AG04450 (cell line): ENCODE data around the gene TMEM184A. TPM values are rescaled to one million over a fixed set of nuclear protein-coding genes. Genes with fewer than 3 reads are reported as not detected.

Experiments
- CTCF ChIA-PET: fragments of 300-600, 350-600 bp; formaldehyde crosslinking; extraction: SDS; loops from one replicate; lab custom pipeline; 2022; ENCODE audit warnings: antibody characterized with exemption, inconsistent platforms; lab: Charles Lee
- POLR2A ChIA-PET: fragments of 350-600 bp; formaldehyde crosslinking; extraction: SDS; loops from one replicate; lab custom pipeline; 2021; ENCODE audit warnings: antibody characterized with exemption, inconsistent platforms; lab: Yijun Ruan, JAX
- DNase-seq: peaks from one replicate; pipeline ENCODE4 v3.0.0-alpha.2; 2011; ENCODE audit warnings: low read depth, low spot score
- H3K27ac ChIP-seq: one replicate; pipeline ENCODE4 v1.5.1; 2012; ENCODE audit warnings: low read depth, low read length, control low read depth
- H3K27me3 ChIP-seq: one replicate; pipeline ENCODE4 v1.6.0; 2012; ENCODE audit warnings: low read length; ENCODE audit not compliant: control insufficient read depth, insufficient read depth
- H3K4me3 ChIP-seq: 2 replicates; pipeline ENCODE4 v1.5.1; 2011; ENCODE audit warnings: mild to moderate bottlenecking, low read depth, low read length, control low read depth
- H3K9me3 ChIP-seq: 2 replicates; pipeline ENCODE4 v1.5.1; 2012; ENCODE audit warnings: low read length; ENCODE audit not compliant: control insufficient read depth, insufficient read depth
- CTCF ChIP-seq: IDR thresholded peaks from 2 replicates; pipeline ENCODE4 v1.5.1; 2011; ENCODE audit warnings: low read depth, low read length, control low read depth, inconsistent platforms
- polyA plus RNA-seq: library from polyadenylated mRNA; depleted of rRNA; stranded (reverse); fragments of >200 nt; gene quantifications from 2 replicates; pipeline ENCODE4 v1.2.3, GENCODE V29; 2011

Gene TMEM184A
- polyA plus RNA-seq, 1 experiment = 0.56 TPM

- no peaks in the 10 kb centered on the region; the same call in 1 of the 2 replicates for H3K9me3 ChIP-seq
- ChIA-PET CTCF (interaction anchor here (0.7 kb wide), 1 partner anchor 811 kb away, joined by 11 read pairs; no protein-coding TSS in a partner anchor), POLR2A (interaction anchor here (0.5 to 1.2 kb wide), 5 partner anchors 11 to 33 kb away, joined by 3 to 15 read pairs (median 3); partner anchors contain the start of gene TMEM184A)
- peak overlapping the region; percentile 65 for H3K4me3 ChIP-seq
- TF ChIP-seq CTCF = no peak
- peak overlapping the region; percentile 100 for H3K27ac ChIP-seq
- DNase-seq = peak; percentile 98
- H3K27me3 ChIP-seq = no peaks in the 10 kb centered on the region
These were observed 19.1 kb downstream of the TMEM184A start for GRCh38 chr7:1536743-1537534.

- POLR2A ChIA-PET = no interaction called here
- H3K4me3 ChIP-seq = peak overlapping the region; percentile 46
- CTCF ChIA-PET = interaction anchor here (0.7 kb wide), 2 partner anchors 355 to 812 kb away, joined by 6 to 11 read pairs; no protein-coding TSS in a partner anchor
- H3K9me3 ChIP-seq = no peaks in the 10 kb centered on the region; the same call in 1 of the 2 replicates
- no peak for TF ChIP-seq CTCF
- H3K27me3 ChIP-seq = no peaks in the 10 kb centered on the region
- peak overlapping the region; percentile 100 for H3K27ac ChIP-seq
- no peak for DNase-seq
These were observed 19.6 kb downstream of the TMEM184A start for GRCh38 chr7:1536455-1536742.

- no peaks in the 10 kb centered on the region; the same call in 1 of the 2 replicates for H3K9me3 ChIP-seq
- H3K27ac ChIP-seq = peak overlapping the region; percentile 100
- H3K27me3 ChIP-seq = no peaks in the 10 kb centered on the region
- ChIA-PET POLR2A (interaction anchor here (1.0 kb wide), 1 partner anchor 20 kb away, joined by 3 read pairs; no protein-coding TSS in a partner anchor), CTCF (interaction anchor here (0.7 kb wide), 2 partner anchors 354 to 812 kb away, joined by 6 to 11 read pairs; no protein-coding TSS in a partner anchor)
- TF ChIP-seq CTCF = no peak
- no peak overlapping the region for H3K4me3 ChIP-seq
- no peak for DNase-seq
These were observed 20.1 kb downstream of the TMEM184A start for GRCh38 chr7:1535701-1536454.

- POLR2A ChIA-PET = interaction anchor here (1.0 kb wide), 1 partner anchor 20 kb away, joined by 3 read pairs; no protein-coding TSS in a partner anchor
- H3K4me3 ChIP-seq = no peak overlapping the region
- no peaks in the 10 kb centered on the region for H3K27me3 ChIP-seq
- H3K27ac ChIP-seq = no peak overlapping the region
- CTCF ChIA-PET = no interaction called here
- H3K9me3 ChIP-seq = no peaks in the 10 kb centered on the region; the same call in 1 of the 2 replicates
- DNase-seq = no peak
- no peak for TF ChIP-seq CTCF
These were observed 20.9 kb downstream of the TMEM184A start for GRCh38 chr7:1535100-1535458.
